Activated CD8-positive, alpha-beta T cell treated with anti-CD3 and anti-CD28 coated beads for 36 hours (primary cell): ENCODE results near the gene ITPKB. TPM values are rescaled to one million over a fixed set of nuclear protein-coding genes. Genes with fewer than 3 reads are reported as not detected.
"Not testable (repeated sequence)": the region's sequence is repeated elsewhere in the genome, so short reads cannot be mapped to it uniquely, and the experiment has no call there.

Experiments used
- ATAC-seq: fragments of 200-7000 bp; cut with Tn5 transposase; one replicate; pipeline ENCODE4 v1.10.0; 2021; ENCODE audit warnings: mild to moderate bottlenecking, moderate library complexity
- CTCF ChIA-PET: fragments of 350-600 bp; sonication (Branson Sonifier 250); formaldehyde crosslinking; loops from one replicate; lab custom pipeline; 2021; ENCODE audit warnings: antibody characterized with exemption; lab: Charles Lee
- POLR2A ChIA-PET: fragments of 350-600 bp; sonication (Branson Sonifier 250); formaldehyde crosslinking; loops from one replicate; lab custom pipeline; 2021; ENCODE audit warnings: antibody characterized with exemption; lab: Charles Lee
- DNase-seq: peaks from one replicate; pipeline ENCODE4 v3.0.0-alpha.2; 2020
- H3K27ac Mint-ChIP-seq: one replicate; pipeline ENCODE4 v1.8.0; 2021; ENCODE audit warnings: mild to moderate bottlenecking, mixed read lengths
- H3K27me3 Mint-ChIP-seq: one replicate; pipeline ENCODE4 v1.8.0; 2021; ENCODE audit warnings: mixed read lengths
- H3K36me3 Mint-ChIP-seq: one replicate; pipeline ENCODE4 v1.8.0; 2021; ENCODE audit warnings: low read depth, mixed read lengths
- H3K4me1 Mint-ChIP-seq: one replicate; pipeline ENCODE4 v1.8.0; 2021; ENCODE audit warnings: low read depth, mixed read lengths
- H3K4me3 Mint-ChIP-seq: one replicate; pipeline ENCODE4 v1.8.0; 2021; ENCODE audit warnings: mild to moderate bottlenecking, moderate library complexity, mixed read lengths
- H3K9me3 Mint-ChIP-seq: one replicate; pipeline ENCODE4 v1.8.0; 2021; ENCODE audit warnings: mixed read lengths
- intact Hi-C: fragments of 100-400 bp; cut with micrococcal nuclease; formaldehyde crosslinking; loops from one replicate; pipeline ENCODE4 v1.10.0; 2022
- total RNA-seq, 2 experiments: library from RNA; stranded (reverse); gene quantifications; one replicate each; pipeline ENCODE4 v1.2.3, GENCODE V29; 2021
- TF ChIP-seq, protein P1 (sequence below): fragments of 200-600 bp; IDR thresholded peaks from one replicate; pipeline ENCODE4 v1.8.0; 2022; ENCODE audit warnings: antibody characterized with exemption, mild to moderate bottlenecking

ITPKB gene
- total RNA-seq, 2 experiments from 2014 or later = 40.8 to 42.6 TPM

DNA sequence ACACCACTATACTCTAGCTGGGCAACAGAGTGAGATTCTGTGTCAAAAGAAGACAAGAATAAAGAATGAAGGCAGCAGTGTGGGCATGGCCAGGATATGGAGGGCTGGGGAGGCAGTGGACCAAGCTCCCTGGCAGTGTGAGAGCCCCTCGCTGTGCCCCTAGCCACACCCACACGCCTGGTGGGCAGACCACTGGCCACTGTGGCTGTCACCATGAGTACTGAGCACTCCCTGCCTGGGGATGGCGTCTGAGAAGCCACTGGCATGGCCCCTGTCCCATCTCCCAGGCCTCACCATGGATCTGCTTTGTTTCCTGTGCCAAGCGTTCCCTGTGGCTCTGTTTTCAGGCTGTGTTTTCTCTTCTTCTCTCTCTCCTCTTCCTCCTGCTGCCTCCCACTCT lies 138.8 kb downstream of the ITPKB start:
- Mint-ChIP-seq H3K27ac (no peak overlapping the region), H3K9me3 (no peaks in the 10 kb centered on the region), H3K36me3 (no peaks in the 10 kb centered on the region), H3K4me3 (no peak overlapping the region), H3K27me3 (no peaks in the 10 kb centered on the region), H3K4me1 (peaks cover 3% of the 10 kb centered on the region)
- DNase-seq = no peak
- no peak for ATAC-seq
- ChIA-PET POLR2A (no interaction called here), CTCF (interaction anchor here (1.0 to 1.2 kb wide), 2 partner anchors 8 to 9 kb away, joined by 3 to 5 read pairs; no protein-coding TSS in a partner anchor)
- intact Hi-C loops = no loop called here
- TF ChIP-seq, protein P1, sequence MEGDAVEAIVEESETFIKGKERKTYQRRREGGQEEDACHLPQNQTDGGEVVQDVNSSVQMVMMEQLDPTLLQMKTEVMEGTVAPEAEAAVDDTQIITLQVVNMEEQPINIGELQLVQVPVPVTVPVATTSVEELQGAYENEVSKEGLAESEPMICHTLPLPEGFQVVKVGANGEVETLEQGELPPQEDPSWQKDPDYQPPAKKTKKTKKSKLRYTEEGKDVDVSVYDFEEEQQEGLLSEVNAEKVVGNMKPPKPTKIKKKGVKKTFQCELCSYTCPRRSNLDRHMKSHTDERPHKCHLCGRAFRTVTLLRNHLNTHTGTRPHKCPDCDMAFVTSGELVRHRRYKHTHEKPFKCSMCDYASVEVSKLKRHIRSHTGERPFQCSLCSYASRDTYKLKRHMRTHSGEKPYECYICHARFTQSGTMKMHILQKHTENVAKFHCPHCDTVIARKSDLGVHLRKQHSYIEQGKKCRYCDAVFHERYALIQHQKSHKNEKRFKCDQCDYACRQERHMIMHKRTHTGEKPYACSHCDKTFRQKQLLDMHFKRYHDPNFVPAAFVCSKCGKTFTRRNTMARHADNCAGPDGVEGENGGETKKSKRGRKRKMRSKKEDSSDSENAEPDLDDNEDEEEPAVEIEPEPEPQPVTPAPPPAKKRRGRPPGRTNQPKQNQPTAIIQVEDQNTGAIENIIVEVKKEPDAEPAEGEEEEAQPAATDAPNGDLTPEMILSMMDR = no peak

DNA sequence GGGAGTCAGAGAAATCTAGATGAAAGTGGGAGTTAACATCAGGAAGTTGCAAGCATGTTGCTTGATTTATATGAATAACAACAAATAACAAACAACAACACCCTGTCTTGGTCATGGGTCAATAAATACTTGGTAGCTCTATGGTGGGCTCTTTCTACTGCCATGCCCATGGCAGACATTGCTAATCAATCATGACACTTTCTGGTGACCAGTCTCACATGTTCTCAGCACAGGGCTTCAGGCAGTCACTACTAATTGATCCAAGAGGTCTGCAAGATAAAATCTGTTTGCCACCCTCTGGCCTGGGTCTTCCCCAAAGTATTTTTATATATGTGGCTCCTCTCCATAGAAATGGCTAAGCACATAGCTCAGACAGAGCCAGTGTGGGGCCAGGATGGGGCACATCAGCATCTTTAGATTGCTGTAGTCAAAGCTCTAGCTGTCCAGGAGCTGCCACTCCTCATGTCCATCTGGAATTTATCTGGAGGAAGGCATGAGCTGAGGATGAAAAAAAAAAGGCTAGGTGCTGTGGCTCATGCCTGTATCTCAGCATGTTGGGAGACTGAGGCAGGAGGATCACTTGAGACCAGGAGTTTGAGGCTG lies 139.3 kb downstream of the ITPKB start:
- TF ChIP-seq, protein P1 = no peak
- ATAC-seq (no peak), DNase-seq (no peak)
- POLR2A ChIA-PET = no interaction called here
- no peaks in the 10 kb centered on the region for H3K27me3 Mint-ChIP-seq
- H3K9me3 Mint-ChIP-seq = no peaks in the 10 kb centered on the region
- H3K4me3 Mint-ChIP-seq = no peak overlapping the region
- no peaks in the 10 kb centered on the region for H3K36me3 Mint-ChIP-seq
- no peak overlapping the region for H3K27ac Mint-ChIP-seq
- CTCF ChIA-PET = interaction anchor here (1.0 to 1.2 kb wide), 2 partner anchors 9 to 10 kb away, joined by 3 to 5 read pairs; no protein-coding TSS in a partner anchor
- intact Hi-C loops = no loop called here
- peaks cover 3% of the 10 kb centered on the region for H3K4me1 Mint-ChIP-seq

DNA sequence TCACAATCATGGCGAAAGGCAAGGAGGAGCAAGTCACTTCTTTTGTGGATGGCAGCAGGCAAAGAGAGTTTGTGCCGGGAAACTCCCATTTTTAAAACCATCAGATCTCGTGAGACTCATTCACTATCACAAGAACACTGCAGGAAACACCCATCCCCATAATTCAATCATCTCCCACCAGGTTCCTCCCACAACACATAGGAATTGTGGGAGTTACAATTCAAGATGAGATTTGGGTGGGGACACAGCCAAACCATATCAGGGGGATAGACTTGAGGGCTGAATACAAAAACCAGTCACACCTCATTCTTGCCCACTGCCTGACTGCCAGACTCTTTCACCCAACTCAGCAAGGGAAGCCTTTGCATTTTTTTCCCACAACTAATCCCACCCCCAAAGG lies 140.1 kb downstream of the ITPKB start:
- intact Hi-C loops, H3K4me3 Mint-ChIP-seq, H3K4me1 Mint-ChIP-seq, POLR2A ChIA-PET, H3K27me3 Mint-ChIP-seq, CTCF ChIA-PET, DNase-seq, H3K27ac Mint-ChIP-seq, H3K36me3 Mint-ChIP-seq, H3K9me3 Mint-ChIP-seq, ATAC-seq: not testable (repeated sequence)

DNA sequence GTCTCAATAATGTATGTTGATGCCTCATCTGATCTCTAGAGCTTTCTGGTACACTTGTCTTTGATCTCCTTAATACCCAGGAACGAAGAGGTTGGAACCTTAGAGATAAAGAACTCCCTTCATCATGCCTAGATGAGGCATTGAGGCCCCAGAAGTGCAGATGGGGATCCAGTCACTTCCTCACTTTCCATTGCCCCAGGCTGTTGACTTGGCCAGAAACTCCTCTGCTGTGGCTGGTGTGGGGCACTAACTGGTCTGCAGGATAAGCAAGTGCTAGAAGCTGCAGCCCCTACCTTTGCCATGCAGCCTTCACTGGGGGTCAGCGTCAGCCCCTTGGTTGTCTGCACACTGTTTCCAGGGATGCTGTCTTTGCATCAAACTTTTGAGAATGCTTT lies 140.6 kb downstream of the ITPKB start:
- Mint-ChIP-seq H3K4me3 (no peak overlapping the region), H3K27me3 (no peaks in the 10 kb centered on the region), H3K36me3 (no peaks in the 10 kb centered on the region), H3K9me3 (no peaks in the 10 kb centered on the region), H3K4me1 (no peaks in the 10 kb centered on the region), H3K27ac (no peak overlapping the region)
- DNase-seq (no peak), ATAC-seq (no peak)
- intact Hi-C loops = no loop called here
- ChIA-PET CTCF (no interaction called here), POLR2A (no interaction called here)
- TF ChIP-seq, protein P1 = no peak

DNA sequence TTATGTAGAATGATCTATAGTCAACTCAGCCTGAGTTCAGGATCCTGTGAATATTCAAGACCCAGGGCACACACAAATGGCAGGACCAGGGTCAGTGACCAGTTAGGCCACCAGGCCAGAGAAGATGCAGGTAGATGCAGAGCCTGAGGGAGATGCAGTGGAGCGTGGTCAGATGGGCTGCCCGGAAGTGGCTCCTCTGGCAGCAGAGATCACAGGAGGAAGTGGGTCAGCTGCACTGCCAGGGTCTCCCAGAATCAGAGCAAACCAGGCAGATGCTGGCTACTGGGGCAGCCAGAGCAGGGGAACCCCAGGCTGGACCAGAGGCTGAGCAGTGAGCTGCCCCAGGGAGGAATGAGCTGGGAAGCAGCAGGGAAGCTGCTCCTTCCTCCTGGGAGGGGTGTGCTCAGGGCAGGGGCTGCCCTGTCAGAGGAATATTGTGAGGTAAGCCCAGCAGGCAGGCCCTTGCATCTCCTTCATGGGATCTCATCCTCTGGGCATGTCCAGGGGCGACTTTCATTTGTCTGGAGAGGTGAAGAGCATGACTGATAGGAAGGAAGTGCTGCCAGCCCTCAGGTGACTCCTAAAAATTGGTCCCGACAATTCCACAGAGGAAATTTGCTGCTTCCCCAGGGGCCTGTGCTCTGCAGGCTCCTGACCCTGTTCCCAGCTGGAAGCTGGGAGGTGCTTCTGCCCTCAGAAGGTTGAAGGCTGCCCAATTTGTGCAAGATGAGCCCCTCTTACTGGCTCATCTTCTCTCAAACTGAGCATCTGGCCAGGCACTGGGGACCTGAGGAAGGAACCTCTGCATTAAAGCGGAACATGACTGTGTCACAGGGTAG lies 141.2 kb downstream of the ITPKB start:
- ATAC-seq = no peak
- H3K4me1 Mint-ChIP-seq = no peaks in the 10 kb centered on the region
- intact Hi-C loops = no loop called here
- no peak overlapping the region for H3K4me3 Mint-ChIP-seq
- H3K27me3 Mint-ChIP-seq = no peaks in the 10 kb centered on the region
- H3K9me3 Mint-ChIP-seq = no peaks in the 10 kb centered on the region
- no peak for DNase-seq
- no peaks in the 10 kb centered on the region for H3K36me3 Mint-ChIP-seq
- ChIA-PET POLR2A (no interaction called here), CTCF (no interaction called here)
- no peak overlapping the region for H3K27ac Mint-ChIP-seq
- TF ChIP-seq, protein P1 = no peak
